Tibial nerve (tissue), 4 donors: ENCODE data around the gene C5. TPM values are rescaled to one million over a fixed set of nuclear protein-coding genes. Genes with fewer than 3 reads are reported as not detected.

Source experiments
- DNase-seq, 2 donors: peaks; one replicate each; pipeline ENCODE4 v3.0.0-alpha.2; 2019; ENCODE audit warnings: low spot score in 2 of 2
- H3K27ac ChIP-seq, 4 donors: fragments of 200-600 bp; sonication (generic) in 3 of 4; one replicate each; pipeline ENCODE4 v1.5.1; 2017 to 2019; ENCODE audit warnings: mild to moderate bottlenecking in 1 of 4
- H3K27me3 ChIP-seq, 2 donors: fragments of 200-600 bp; sonication (generic) in 1 of 2; one replicate each; pipeline versions ENCODE4 v1.5.1 to v1.6.0; 2017 to 2019
- H3K36me3 ChIP-seq, 3 donors: fragments of 200-600 bp; sonication (generic); one replicate each; pipeline ENCODE4 v1.5.1; 2018 to 2019
- H3K4me1 ChIP-seq, 4 donors: fragments of 200-600 bp; sonication (generic) in 3 of 4; one replicate each; pipeline ENCODE4 v1.5.1; 2017 to 2019
- H3K4me3 ChIP-seq, 4 donors: fragments of 200-600 bp; sonication (generic) in 3 of 4; one replicate each; pipeline ENCODE4 v1.5.1; 2017 to 2019; ENCODE audit warnings: mild to moderate bottlenecking in 1 of 4, moderate library complexity in 1 of 4
- H3K9me3 ChIP-seq, 4 donors: fragments of 200-600 bp; sonication (generic) in 3 of 4; one replicate each; pipeline ENCODE4 v1.5.1; 2017 to 2019
- EP300 ChIP-seq, 2 donors: sonication (generic); formaldehyde crosslinking; IDR thresholded peaks; one replicate each; pipeline ENCODE4 v1.6.1; 2017; ENCODE audit warnings: antibody characterized with exemption in 2 of 2, mild to moderate bottlenecking in 1 of 2
- POLR2A ChIP-seq, 2 donors: fragments of 450-650 bp; IDR thresholded peaks; one replicate each; pipeline ENCODE4 v1.6.1; 2017; ENCODE audit warnings: antibody characterized with exemption in 2 of 2, mild to moderate bottlenecking in 2 of 2, moderate library complexity in 2 of 2
- WGBS, 2 donors: methylation state at CpG; one replicate each; pipeline ENCODE4 v1.1.5; 2018; 5-methylcytosine and 5-hydroxymethylcytosine counted together
- total RNA-seq, 4 donors: library from RNA; depleted of rRNA; stranded (reverse); fragments of >200 nt; gene quantifications; one replicate each; pipeline ENCODE4 v1.1.0, GENCODE V29; 2016
- TF ChIP-seq, protein P1 (sequence below), 5 experiments: fragments of 200-600 bp in 3 of 5; fragments of 450-650 bp in 2 of 5; sonication (generic) in 3 of 5; IDR thresholded peaks; one replicate each; pipeline ENCODE4 v1.5.1; 2016 to 2019; ENCODE audit warnings: antibody characterized with exemption in 5 of 5, mild to moderate bottlenecking in 3 of 5, moderate library complexity in 2 of 5

Gene C5
- total RNA-seq, 4 donors from 2014 or later, result 18.9 to 33.0 (median 23.2) TPM

DNA sequence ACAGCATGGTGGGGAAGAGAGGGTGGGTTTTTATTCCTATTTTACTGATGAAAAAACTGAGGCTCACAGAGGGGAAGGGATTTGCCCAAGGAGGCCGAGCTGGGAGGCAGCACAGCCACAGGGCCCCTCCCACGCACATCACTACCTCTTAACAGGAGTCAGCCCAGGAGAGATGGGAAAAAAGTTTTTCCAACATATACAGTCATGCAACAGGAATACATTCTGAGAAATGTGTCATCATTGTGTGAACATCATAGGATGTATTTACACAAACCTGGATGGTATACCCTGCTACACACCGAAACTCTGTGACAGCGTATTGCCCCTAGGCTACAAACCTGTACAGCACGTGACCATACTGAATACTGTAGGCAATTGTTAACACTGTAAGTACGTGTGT is 135.1 kb downstream of the C5 start:
- peak overlapping the region; percentile 60 to 95 (median 78) for H3K27ac ChIP-seq
- peaks cover 0 to 38% (median 0%) of the 10 kb centered on the region in 3 donors for H3K36me3 ChIP-seq
- no peaks in the 10 kb centered on the region for H3K27me3 ChIP-seq
- no peak for DNase-seq
- WGBS, 2 donors, result 86 to 90% methylated on average over 6 of the region's 6 CpGs
- H3K9me3 ChIP-seq, result no peaks in the 10 kb centered on the region
- H3K4me3 ChIP-seq, result no peak overlapping the region
- TF ChIP-seq POLR2A (IDR thresholded peaks at IDR 0.05) (no peak), EP300 (IDR thresholded peaks at IDR 0.05) (no peak)
- TF ChIP-seq, protein P1, sequence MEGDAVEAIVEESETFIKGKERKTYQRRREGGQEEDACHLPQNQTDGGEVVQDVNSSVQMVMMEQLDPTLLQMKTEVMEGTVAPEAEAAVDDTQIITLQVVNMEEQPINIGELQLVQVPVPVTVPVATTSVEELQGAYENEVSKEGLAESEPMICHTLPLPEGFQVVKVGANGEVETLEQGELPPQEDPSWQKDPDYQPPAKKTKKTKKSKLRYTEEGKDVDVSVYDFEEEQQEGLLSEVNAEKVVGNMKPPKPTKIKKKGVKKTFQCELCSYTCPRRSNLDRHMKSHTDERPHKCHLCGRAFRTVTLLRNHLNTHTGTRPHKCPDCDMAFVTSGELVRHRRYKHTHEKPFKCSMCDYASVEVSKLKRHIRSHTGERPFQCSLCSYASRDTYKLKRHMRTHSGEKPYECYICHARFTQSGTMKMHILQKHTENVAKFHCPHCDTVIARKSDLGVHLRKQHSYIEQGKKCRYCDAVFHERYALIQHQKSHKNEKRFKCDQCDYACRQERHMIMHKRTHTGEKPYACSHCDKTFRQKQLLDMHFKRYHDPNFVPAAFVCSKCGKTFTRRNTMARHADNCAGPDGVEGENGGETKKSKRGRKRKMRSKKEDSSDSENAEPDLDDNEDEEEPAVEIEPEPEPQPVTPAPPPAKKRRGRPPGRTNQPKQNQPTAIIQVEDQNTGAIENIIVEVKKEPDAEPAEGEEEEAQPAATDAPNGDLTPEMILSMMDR (IDR thresholded peaks at IDR 0.05), result no peak
- peaks cover 2 to 61% (median 46%) of the 10 kb centered on the region in 4 donors for H3K4me1 ChIP-seq

DNA sequence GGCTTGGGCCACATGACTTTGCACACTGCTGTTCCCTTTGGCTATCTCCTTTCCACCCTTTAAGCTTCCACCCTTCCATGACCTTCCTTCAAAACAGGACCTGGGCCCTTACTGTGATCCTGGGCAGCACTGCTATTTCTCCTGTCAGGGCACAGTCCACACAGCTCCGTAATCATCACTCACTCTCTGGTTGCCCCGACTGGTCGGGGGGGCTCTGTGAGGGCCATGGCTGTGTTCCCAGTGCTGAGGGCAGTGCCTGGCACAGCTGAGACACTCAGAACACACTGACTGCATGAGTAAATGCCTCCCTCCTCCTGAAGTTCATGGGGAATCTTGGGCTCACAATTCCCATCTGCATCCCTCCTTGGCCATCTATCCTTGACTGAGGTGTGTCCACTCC is 135.7 kb downstream of the C5 start:
- no peak overlapping the region for H3K4me3 ChIP-seq
- no peak for DNase-seq
- H3K27ac ChIP-seq, result peak overlapping the region in 3 of 4 donors; percentile 62 to 95 (median 93)
- H3K36me3 ChIP-seq, result peaks cover 0 to 42% (median 0%) of the 10 kb centered on the region in 3 donors
- peaks cover 2 to 55% (median 41%) of the 10 kb centered on the region in 4 donors for H3K4me1 ChIP-seq
- no peaks in the 10 kb centered on the region for H3K27me3 ChIP-seq
- H3K9me3 ChIP-seq, result no peaks in the 10 kb centered on the region
- TF ChIP-seq POLR2A (IDR thresholded peaks at IDR 0.05), result no peak
- TF ChIP-seq, protein P1 (IDR thresholded peaks at IDR 0.05), result no peak
- peak in 1 of 2 donors; percentile 36 for TF ChIP-seq EP300 (IDR thresholded peaks at IDR 0.05)
- 36 to 45% methylated on average over 3 of the region's 3 CpGs for WGBS, 2 donors

DNA sequence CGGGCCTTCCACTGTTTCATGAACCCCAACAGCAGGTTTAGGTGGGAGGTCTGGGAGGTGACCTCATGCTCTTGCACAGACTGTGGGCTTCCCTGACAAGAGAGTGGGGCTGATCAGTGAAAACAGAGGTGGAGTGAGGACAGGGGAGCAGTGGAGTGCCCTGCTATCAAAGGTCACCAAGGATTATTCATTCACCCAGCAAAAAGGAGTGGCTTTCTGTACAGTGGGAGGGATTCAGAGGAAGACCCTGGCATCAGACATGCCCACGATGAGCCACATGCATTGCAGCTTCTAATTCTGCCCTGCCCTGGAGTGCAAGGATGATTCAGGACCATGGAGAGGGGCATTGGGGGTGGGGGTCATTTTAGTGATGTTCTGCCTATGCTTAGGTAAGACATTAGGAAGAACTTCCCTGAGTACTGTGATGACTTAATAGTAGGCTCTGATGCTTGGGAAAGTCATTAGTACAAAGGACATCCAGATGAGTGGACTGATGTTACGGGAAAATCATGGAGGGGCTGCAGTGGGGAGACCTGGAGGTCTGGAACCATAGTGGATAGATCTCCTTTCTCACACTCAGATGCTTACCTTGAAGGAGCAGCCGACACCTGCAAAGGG is 136.3 kb downstream of the C5 start:
- no peaks in the 10 kb centered on the region for H3K9me3 ChIP-seq
- no peaks in the 10 kb centered on the region for H3K27me3 ChIP-seq
- TF ChIP-seq, protein P1 (IDR thresholded peaks at IDR 0.05), result no peak
- TF ChIP-seq EP300 (IDR thresholded peaks at IDR 0.05), result no peak
- no peak for TF ChIP-seq POLR2A (IDR thresholded peaks at IDR 0.05)
- H3K27ac ChIP-seq, result peak overlapping the region in 3 of 4 donors; percentile 62 to 95 (median 93)
- no peak for DNase-seq
- WGBS, 2 donors, result 88 to 94% methylated on average over 4 of the region's 4 CpGs
- H3K36me3 ChIP-seq, result peaks cover 0 to 49% (median 0%) of the 10 kb centered on the region in 3 donors
- peaks cover 2 to 49% (median 34%) of the 10 kb centered on the region in 4 donors for H3K4me1 ChIP-seq
- no peak overlapping the region for H3K4me3 ChIP-seq

DNA sequence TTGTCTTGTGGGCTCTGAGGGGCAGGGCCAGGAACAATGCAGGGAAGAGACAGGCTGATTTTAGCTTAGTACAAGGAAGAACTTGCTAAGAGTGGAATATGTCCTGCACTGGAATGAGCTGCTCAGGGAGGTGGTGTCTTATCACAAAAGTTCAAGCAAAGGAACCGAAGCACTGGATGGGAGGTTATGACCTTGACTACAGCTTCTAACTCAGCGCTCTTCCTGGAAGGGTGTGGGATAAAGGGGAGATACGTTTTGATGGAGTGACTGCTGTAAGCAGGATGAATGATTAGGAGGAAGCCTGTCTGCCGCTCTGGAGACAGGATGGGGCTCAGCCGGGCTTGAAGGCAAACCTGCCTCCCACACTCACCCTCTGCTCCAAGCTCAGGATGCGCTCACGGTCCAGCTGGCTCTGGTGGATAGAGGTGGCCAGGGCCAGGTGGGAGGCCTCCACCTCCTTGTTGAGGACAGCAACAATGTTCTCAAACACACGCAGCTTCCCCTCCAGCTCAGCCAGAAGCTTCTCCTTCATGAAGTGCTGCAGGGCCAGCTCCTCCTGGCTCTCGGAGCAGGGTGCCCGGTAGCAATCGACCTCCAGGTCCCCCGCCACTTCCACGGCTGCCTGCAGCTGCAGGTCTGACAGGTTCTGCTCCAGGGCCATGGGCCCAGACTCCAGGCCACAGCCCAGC is 137.0 kb downstream of the C5 start:
- Histone ChIP-seq H3K36me3 (peaks cover 0 to 51% (median 0%) of the 10 kb centered on the region in 3 donors), H3K9me3 (no peaks in the 10 kb centered on the region), H3K4me1 (peaks cover 2 to 42% (median 30%) of the 10 kb centered on the region in 4 donors), H3K27me3 (no peaks in the 10 kb centered on the region), H3K4me3 (no peak overlapping the region), H3K27ac (peak overlapping the region in 1 of 4 donors; percentile 43)
- no peak for DNase-seq
- no peak for TF ChIP-seq POLR2A (IDR thresholded peaks at IDR 0.05)
- TF ChIP-seq, protein P1 (IDR thresholded peaks at IDR 0.05), result no peak
- no peak for TF ChIP-seq EP300 (IDR thresholded peaks at IDR 0.05)
- WGBS, 2 donors, result 82 to 83% methylated on average over 10 to 13 of the region's 13 CpGs

DNA sequence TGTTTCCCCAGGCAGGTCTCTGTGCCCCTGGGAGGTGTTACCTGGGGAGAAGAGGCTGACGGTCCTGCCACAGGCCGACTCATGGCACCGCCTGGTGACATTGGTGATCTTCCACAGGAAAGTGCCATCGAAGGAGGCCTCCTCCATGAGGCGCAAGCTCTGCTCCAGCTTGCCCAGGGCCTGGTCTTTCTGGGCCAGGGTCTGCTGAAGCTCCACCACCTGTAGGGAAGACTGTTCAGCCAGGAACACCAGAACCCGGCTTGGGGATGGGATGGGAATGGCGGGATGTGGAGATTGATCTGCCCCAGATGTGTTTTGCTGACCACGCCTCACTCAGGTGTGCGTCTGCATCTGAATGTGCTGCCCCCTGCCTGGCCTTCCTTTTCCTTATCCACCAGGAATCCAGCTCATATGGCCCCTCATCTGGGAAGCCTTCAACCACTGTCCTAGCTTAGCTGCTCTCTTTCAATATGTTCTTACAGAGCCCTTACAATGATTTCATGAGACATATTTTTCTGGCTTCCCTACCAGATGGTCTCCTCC is 138.7 kb downstream of the C5 start:
- Histone ChIP-seq H3K4me3 (no peak overlapping the region), H3K4me1 (peaks cover 2 to 25% (median 21%) of the 10 kb centered on the region in 4 donors), H3K36me3 (peaks cover 0 to 51% (median 0%) of the 10 kb centered on the region in 3 donors), H3K9me3 (no peaks in the 10 kb centered on the region), H3K27me3 (no peaks in the 10 kb centered on the region), H3K27ac (no peak overlapping the region)
- 88 to 90% methylated on average over 8 to 9 of the region's 9 CpGs for WGBS, 2 donors
- TF ChIP-seq EP300 (IDR thresholded peaks at IDR 0.05) (no peak), POLR2A (IDR thresholded peaks at IDR 0.05) (no peak)
- TF ChIP-seq, protein P1 (IDR thresholded peaks at IDR 0.05), result no peak
- no peak for DNase-seq
